Measurements from ENCODE around the gene FAIM. TPM values are rescaled to one million over a fixed set of nuclear protein-coding genes. Genes with fewer than 3 reads are reported as not detected.

The FAIM gene
- total RNA-seq, 4 donors from 2014 or later = 6.3 to 15.3 (median 13.6) TPM

- Histone ChIP-seq H3K36me3 (peaks cover 0 to 20% (median 0%) of the 10 kb centered on the region in 3 donors), H3K27me3 (no peaks in the 10 kb centered on the region), H3K4me1 (peaks cover 0 to 12% (median 7%) of the 10 kb centered on the region in 4 donors), H3K4me3 (no peak overlapping the region), H3K9me3 (no peaks in the 10 kb centered on the region), H3K27ac (no peak overlapping the region)
- no peak for DNase-seq (ENCODE audit: low spot score in 2 of 2)
- no peak for TF ChIP-seq POLR2A (IDR thresholded peaks at IDR 0.05)
- no peak for TF ChIP-seq CTCF (IDR thresholded peaks at IDR 0.05)
- no peak for TF ChIP-seq EP300 (IDR thresholded peaks at IDR 0.05)
- WGBS, 2 donors = 88% methylated on average over 5 of the region's 5 CpGs
Observed at GRCh38 chr3:138588445-138588844, 20.1 kb upstream of the FAIM start.

- Histone ChIP-seq H3K36me3 (peaks cover 0 to 6% (median 0%) of the 10 kb centered on the region in 3 donors), H3K9me3 (no peaks in the 10 kb centered on the region), H3K27me3 (no peaks in the 10 kb centered on the region), H3K27ac (no peak overlapping the region), H3K4me1 (peaks cover 0 to 19% (median 11%) of the 10 kb centered on the region in 4 donors), H3K4me3 (no peak overlapping the region)
- TF ChIP-seq EP300 (IDR thresholded peaks at IDR 0.05) (no peak), CTCF (IDR thresholded peaks at IDR 0.05) (no peak), POLR2A (IDR thresholded peaks at IDR 0.05) (no peak)
- no peak for DNase-seq (ENCODE audit: low spot score in 2 of 2)
- WGBS, 2 donors = 53 to 64% methylated on average over 1 of the region's 1 CpG
Observed at GRCh38 chr3:138591392-138591791, 17.2 kb upstream of the FAIM start.

GRCh38 chr3:138593488-138594149 is 15.0 kb upstream of the FAIM start:
- peaks cover 0 to 19% (median 11%) of the 10 kb centered on the region in 4 donors for H3K4me1 ChIP-seq
- DNase-seq (ENCODE audit: low spot score in 2 of 2) = no peak
- WGBS, 2 donors = 7 to 11% methylated on average over 22 of the region's 22 CpGs
- no peak for TF ChIP-seq POLR2A (IDR thresholded peaks at IDR 0.05)
- no peak for TF ChIP-seq CTCF (IDR thresholded peaks at IDR 0.05)
- no peak for TF ChIP-seq EP300 (IDR thresholded peaks at IDR 0.05)
- H3K4me3 ChIP-seq = peak overlapping the region; percentile 44 to 83 (median 58)
- H3K27me3 ChIP-seq = no peaks in the 10 kb centered on the region
- H3K27ac ChIP-seq = peak overlapping the region; percentile 71 to 95 (median 87)
- no peaks in the 10 kb centered on the region for H3K36me3 ChIP-seq
- H3K9me3 ChIP-seq = no peaks in the 10 kb centered on the region

GRCh38 chr3:138594150-138594934 is 14.2 kb upstream of the FAIM start, which contains the start of gene CEP70:
CEP70 (minus strand) TSS chr3:138594260; CDS start chr3:138572927, 21,333 bp downstream.
- H3K27ac ChIP-seq = peak within 1 kb of the TSS; percentile 71 to 95 (median 87)
- no peaks in the 10 kb centered on the region for H3K9me3 ChIP-seq
- WGBS, 2 donors = 0 to 3% methylated on average over 29 to 31 of the region's 52 CpGs
- DNase-seq (ENCODE audit: low spot score in 2 of 2) = peak; percentile 84
- peaks cover 0 to 19% (median 11%) of the 10 kb centered on the region in 4 donors for H3K4me1 ChIP-seq
- no peaks in the 10 kb centered on the region for H3K36me3 ChIP-seq
- H3K27me3 ChIP-seq = no peaks in the 10 kb centered on the region
- H3K4me3 ChIP-seq = peak within 1 kb of the TSS; percentile 44 to 83 (median 58)
- TF ChIP-seq POLR2A (IDR thresholded peaks at IDR 0.05) (peak; percentile 63 to 80), CTCF (IDR thresholded peaks at IDR 0.05) (peak; percentile 83 to 94 (median 87)), EP300 (IDR thresholded peaks at IDR 0.05) (peak; percentile 58 to 91)
